Hepatocyte (in vitro differentiated cells): ENCODE measurements around the gene CTDNEP1.

ENCODE experiments used
- CTCF ChIP-seq: fragments of 200-600 bp; sonication (generic); IDR thresholded peaks from 2 replicates; pipeline ENCODE4 v1.5.1; 2016; ENCODE audit warnings: antibody characterized with exemption, mild to moderate bottlenecking; ENCODE audit not compliant: poor library complexity
- EZH2 ChIP-seq: fragments of 200-600 bp; sonication (generic); IDR thresholded peaks from 2 replicates; pipeline ENCODE4 v1.6.1; 2016; ENCODE audit warnings: antibody characterized with exemption, mild to moderate bottlenecking, borderline replicate concordance
- EZH2phosphoT487 ChIP-seq: fragments of 200-600 bp; sonication (generic); IDR thresholded peaks from one replicate; pipeline ENCODE4 v1.6.1; 2018; ENCODE audit warnings: antibody characterized with exemption, mild to moderate bottlenecking, low read depth, moderate library complexity; ENCODE audit not compliant: unreplicated experiment, severe bottlenecking

GRCh38 chr17:7243453-7243729 is 8.1 kb downstream of the CTDNEP1 start:
- TF ChIP-seq CTCF (no peak), EZH2 (no peak), EZH2phosphoT487 (no peak)
